Activated naive CD8-positive, alpha-beta T cell treated with anti-CD3 and anti-CD28 coated beads for 36 hours (primary cell): ENCODE data around the gene DTYMK. TPM values are rescaled to one million over a fixed set of nuclear protein-coding genes. Genes with fewer than 3 reads are reported as not detected.
A peak's percentile ranks its signal among the peaks of the same experiment; 100 is the strongest.

Experiments
- DNase-seq: peaks from one replicate; pipeline ENCODE4 v3.0.0; 2021
- H3K27ac Mint-ChIP-seq: one replicate; pipeline ENCODE4 v1.8.0; 2022; ENCODE audit warnings: mild to moderate bottlenecking, moderate library complexity, mixed read lengths
- H3K27me3 Mint-ChIP-seq: one replicate; pipeline ENCODE4 v1.8.0; 2022; ENCODE audit warnings: mild to moderate bottlenecking, mixed read lengths
- H3K36me3 Mint-ChIP-seq: one replicate; pipeline ENCODE4 v1.8.0; 2021; ENCODE audit warnings: mild to moderate bottlenecking, mixed read lengths
- H3K4me1 Mint-ChIP-seq: one replicate; pipeline ENCODE4 v1.8.0; 2021; ENCODE audit warnings: mixed read lengths
- H3K4me3 Mint-ChIP-seq: one replicate; pipeline ENCODE4 v1.8.0; 2022; ENCODE audit warnings: mild to moderate bottlenecking, moderate library complexity, mixed read lengths
- H3K9me3 Mint-ChIP-seq: one replicate; pipeline ENCODE4 v1.8.0; 2022; ENCODE audit warnings: mixed read lengths
- total RNA-seq, 2 experiments: library from RNA; stranded (reverse); gene quantifications; one replicate each; pipeline ENCODE4 v1.2.3, GENCODE V29; 2021

DTYMK gene
- total RNA-seq, 2 experiments from 2014 or later, result 116 to 121 TPM

DNA sequence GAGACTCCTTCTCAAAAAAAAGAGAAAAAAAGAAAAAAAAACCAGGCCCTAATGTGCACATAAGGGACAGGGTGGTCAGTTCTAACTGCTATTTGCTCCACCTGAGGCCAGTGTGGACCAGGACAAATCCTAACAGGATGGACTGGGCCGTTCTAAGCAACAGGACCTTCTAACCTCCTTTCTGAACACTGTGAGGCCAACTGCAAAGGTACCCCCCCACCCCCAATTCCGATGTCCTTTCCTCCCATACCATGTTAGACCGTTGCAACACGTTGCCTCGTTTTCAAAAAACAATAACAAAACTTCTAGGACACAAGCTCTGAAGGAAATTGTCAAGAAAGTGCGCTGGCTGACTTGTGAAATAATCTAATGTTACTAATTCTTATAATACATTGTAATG, 50.9 kb downstream of the DTYMK start:
- H3K9me3 Mint-ChIP-seq, result no peaks in the 10 kb centered on the region
- peak overlapping the region; percentile 76 for H3K27ac Mint-ChIP-seq
- peak overlapping the region; percentile 85 for H3K4me3 Mint-ChIP-seq
- peaks cover 35% of the 10 kb centered on the region for H3K36me3 Mint-ChIP-seq
- DNase-seq, result no peak
- H3K4me1 Mint-ChIP-seq, result peaks cover 35% of the 10 kb centered on the region
- H3K27me3 Mint-ChIP-seq, result no peaks in the 10 kb centered on the region

DNA sequence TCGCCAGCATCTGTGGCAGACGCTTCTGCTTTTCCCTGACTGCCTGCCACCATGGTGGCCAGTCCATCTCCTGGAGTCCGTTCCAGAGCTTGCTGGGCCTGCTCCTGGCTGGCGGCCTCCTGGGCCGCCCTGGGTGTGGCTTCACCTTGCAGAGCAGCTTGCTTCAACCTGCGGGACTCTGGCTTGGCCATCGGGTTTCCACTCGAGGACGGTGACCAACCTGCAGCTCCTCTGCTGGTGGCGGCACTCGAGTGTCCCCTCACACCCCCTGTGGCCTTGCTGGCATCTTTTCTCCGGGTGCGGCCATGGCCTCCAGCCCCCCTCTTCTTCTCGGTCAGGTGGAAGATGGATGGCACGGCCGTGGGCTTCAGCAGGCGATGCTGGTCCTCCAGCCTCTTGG, 53.1 kb downstream of the DTYMK start:
- no peaks in the 10 kb centered on the region for H3K27me3 Mint-ChIP-seq
- peaks cover 19% of the 10 kb centered on the region for H3K4me1 Mint-ChIP-seq
- H3K36me3 Mint-ChIP-seq, result peaks cover 17% of the 10 kb centered on the region

DNA sequence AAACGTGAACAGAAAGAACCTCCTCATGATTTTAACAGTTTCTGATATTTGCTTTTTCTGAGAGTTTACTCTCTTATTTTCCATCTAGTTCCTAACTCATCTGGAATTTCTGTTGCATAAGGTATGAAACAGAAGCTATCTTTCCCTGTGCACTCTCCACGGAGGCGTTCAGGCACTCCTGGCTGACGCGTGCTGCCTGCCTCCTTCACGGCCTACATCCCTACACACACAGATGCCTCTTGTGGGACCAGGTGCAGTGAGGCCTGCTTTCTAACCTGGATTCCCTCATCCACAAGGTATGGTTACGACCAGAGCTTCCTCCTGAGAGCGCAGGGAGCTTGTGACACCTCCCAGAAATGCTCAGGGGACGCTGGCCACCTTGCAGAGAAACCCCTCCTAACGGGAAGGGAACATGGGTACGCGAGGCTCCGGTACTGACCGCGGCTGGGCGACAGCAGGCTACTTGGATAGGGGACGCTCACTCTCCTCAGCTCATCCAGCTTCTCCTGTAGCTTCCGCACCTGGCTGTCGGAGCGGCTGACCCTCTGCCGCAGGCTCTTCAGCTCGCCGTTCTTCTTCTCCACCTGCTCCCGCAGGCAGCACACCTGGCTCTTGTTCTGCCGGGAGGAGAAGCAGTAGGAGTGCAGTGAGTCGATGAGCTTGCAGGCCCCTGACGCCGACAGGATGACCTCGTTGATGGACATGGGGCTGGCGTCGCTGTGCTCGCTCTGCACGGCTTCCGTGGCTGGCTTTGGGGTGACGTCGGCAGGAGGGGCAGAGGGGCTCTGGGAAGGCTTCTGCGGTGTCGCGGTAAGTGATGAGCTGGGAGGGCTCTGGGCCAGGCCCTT, 53.9 kb downstream of the DTYMK start:
- Mint-ChIP-seq H3K9me3 (no peaks in the 10 kb centered on the region), H3K27me3 (no peaks in the 10 kb centered on the region), H3K27ac (no peak overlapping the region), H3K4me3 (no peak overlapping the region), H3K36me3 (peaks cover 18% of the 10 kb centered on the region), H3K4me1 (peaks cover 19% of the 10 kb centered on the region)
- no peak for DNase-seq

More for the DNA sequence above, 53.1 kb downstream of the DTYMK start:
- no peak for DNase-seq
- Mint-ChIP-seq H3K9me3 (no peaks in the 10 kb centered on the region), H3K27ac (no peak overlapping the region), H3K4me3 (no peak overlapping the region)

DNA sequence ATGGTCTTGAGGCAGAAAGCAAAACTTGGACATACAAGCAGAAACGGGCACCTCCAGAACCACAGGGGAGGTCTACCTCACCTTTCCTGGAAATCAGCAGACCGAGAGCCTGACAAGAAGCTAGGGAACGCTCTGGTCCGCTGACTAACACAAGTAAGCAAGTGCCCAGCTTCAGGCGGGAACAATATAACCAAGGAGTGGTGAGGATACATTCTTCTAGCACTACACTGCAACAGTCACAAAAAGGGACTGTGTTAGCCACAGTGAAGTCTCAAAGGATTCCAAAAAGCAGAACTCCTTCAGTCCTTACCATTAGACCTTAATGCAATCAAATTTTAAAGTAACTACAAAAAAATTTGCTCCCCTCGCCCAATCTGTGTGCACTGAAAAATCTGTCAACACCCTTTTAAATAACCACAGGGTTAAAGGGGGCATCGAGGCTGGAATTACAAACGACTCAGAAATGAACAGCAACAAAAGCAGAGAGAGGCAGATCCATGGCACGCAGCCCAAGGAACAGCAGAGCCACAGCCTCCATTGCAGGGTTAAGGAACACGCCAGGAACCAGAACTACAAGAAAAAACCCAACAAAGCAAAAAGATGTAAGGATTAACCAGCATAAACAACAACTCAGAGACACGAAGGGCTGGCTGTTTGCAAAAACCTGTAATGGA, 56.7 kb downstream of the DTYMK start:
- Mint-ChIP-seq H3K4me3 (no peak overlapping the region), H3K4me1 (peaks cover 12% of the 10 kb centered on the region), H3K9me3 (no peaks in the 10 kb centered on the region), H3K27me3 (no peaks in the 10 kb centered on the region), H3K36me3 (peaks cover 14% of the 10 kb centered on the region), H3K27ac (no peak overlapping the region)
- DNase-seq, result no peak

DNA sequence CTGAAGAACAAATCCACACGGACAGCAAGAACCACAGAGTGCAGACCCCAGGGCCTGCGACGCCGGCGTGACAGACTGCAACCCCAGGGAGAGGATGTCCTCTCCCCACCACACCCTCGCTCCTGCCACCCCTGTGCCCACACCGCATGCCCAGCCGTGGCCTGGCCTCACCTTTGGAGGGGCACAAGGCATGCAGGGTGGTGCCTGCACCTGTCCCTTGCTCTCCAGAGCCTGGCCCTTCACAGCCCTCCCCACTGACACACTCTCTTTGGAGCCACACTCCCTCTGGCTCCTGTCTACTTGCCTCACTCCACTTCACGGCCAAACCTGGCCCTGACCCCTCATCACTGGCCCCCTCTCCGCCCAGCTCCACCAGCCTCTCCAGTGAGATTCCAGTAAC, 58.9 kb downstream of the DTYMK start:
- Mint-ChIP-seq H3K4me3 (no peak overlapping the region), H3K4me1 (peaks cover 9% of the 10 kb centered on the region), H3K9me3 (no peaks in the 10 kb centered on the region), H3K36me3 (peaks cover 14% of the 10 kb centered on the region), H3K27me3 (no peaks in the 10 kb centered on the region), H3K27ac (no peak overlapping the region)
- DNase-seq, result no peak

Other genes with a start within 250 kb of the DTYMK start
- 10 to 100 TPM; 86.2 to 87.7 TPM for gene STK25, start 178.2 kb downstream of the DTYMK start, total RNA-seq
- under 1 TPM in 1 of 2 experiments, not detected in 1; 0.08 TPM for gene BOK, start 128.1 kb downstream of the DTYMK start, total RNA-seq
- gene THAP4, start 49.7 kb downstream of the DTYMK start, total RNA-seq, result 10 to 100 TPM; 54.8 to 55.0 TPM
- 10 to 100 TPM; 72.5 to 73.8 TPM for gene ATG4B, start 49.1 kb downstream of the DTYMK start, total RNA-seq
- gene ING5, start 15.2 kb upstream of the DTYMK start, total RNA-seq, result 10 to 100 TPM; 37.1 to 45.5 TPM
- 10 to 100 TPM; 26.9 to 29.3 TPM for gene D2HGDH, start 47.8 kb upstream of the DTYMK start, total RNA-seq
- gene GAL3ST2, start 90.0 kb upstream of the DTYMK start, total RNA-seq, result under 1 TPM in 1 of 2 experiments, not detected in 1; 0.31 TPM
- under 1 TPM; 0.08 to 0.40 TPM for gene NEU4, start 122.4 kb upstream of the DTYMK start, total RNA-seq
- gene PDCD1, start 172.1 kb upstream of the DTYMK start, total RNA-seq, result 10 to 100 TPM; 24.3 TPM
- gene RTP5, start 182.9 kb upstream of the DTYMK start, total RNA-seq, result under 1 TPM in 1 of 2 experiments, not detected in 1; 0.20 TPM